ENCODE data around the gene KRT77. TPM values are rescaled to one million over a fixed set of nuclear protein-coding genes. Genes with fewer than 3 reads are reported as not detected.

Gene KRT77
- polyA plus RNA-seq, 3 donors from 2014 or later, result not detected

GRCh38 chr12:52696588-52696987, 6.7 kb downstream of the KRT77 start:
- Mint-ChIP-seq H3K27me3 (ENCODE audit: low read depth in 3 of 3) (peaks cover 8 to 11% (median 10%) of the 10 kb centered on the region in 3 donors), H3K27ac (no peak overlapping the region), H3K36me3 (no peaks in the 10 kb centered on the region), H3K4me1 (peaks cover 2 to 3% of the 10 kb centered on the region in 2 donors), H3K4me3 (no peak overlapping the region), H3K9me3 (no peaks in the 10 kb centered on the region)
- no peak for DNase-seq

DNA sequence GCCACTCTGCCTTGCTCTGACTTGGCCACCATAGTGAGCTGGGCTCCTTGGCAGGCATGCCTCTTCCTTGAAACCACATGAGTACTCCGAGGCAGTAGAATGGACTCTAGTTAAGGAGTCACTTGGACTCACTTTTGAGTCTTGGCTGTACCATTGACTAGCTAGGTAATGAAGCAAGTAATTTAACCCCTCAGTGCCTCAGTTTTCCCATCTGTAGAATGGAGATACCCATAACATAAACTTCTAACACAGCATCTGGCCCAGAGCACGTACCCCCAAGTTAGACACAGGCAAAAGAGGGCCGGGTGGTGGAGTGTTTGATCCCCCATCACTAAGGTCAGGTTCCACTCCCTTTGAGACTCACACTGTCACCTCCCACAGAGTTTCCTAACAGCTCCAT, 8.3 kb downstream of the KRT77 start:
- H3K4me1 Mint-ChIP-seq, result peaks cover 17 to 18% of the 10 kb centered on the region in 2 donors
- no peak overlapping the region for H3K4me3 Mint-ChIP-seq
- H3K9me3 Mint-ChIP-seq, result no peaks in the 10 kb centered on the region
- no peak for DNase-seq
- H3K27ac Mint-ChIP-seq, result peak overlapping the region in 2 of 6 donors; percentile 31 to 54
- no peaks in the 10 kb centered on the region for H3K36me3 Mint-ChIP-seq
- H3K27me3 Mint-ChIP-seq (ENCODE audit: low read depth in 3 of 3), result peaks cover 6 to 13% (median 10%) of the 10 kb centered on the region in 3 donors

GRCh38 chr12:52694151-52694550, 9.2 kb downstream of the KRT77 start:
- Mint-ChIP-seq H3K27ac (no peak overlapping the region), H3K4me3 (no peak overlapping the region), H3K9me3 (no peaks in the 10 kb centered on the region), H3K36me3 (no peaks in the 10 kb centered on the region), H3K27me3 (ENCODE audit: low read depth in 3 of 3) (peaks cover 4 to 15% (median 10%) of the 10 kb centered on the region in 3 donors), H3K4me1 (peaks cover 17 to 27% of the 10 kb centered on the region in 2 donors)
- DNase-seq, result no peak

DNA sequence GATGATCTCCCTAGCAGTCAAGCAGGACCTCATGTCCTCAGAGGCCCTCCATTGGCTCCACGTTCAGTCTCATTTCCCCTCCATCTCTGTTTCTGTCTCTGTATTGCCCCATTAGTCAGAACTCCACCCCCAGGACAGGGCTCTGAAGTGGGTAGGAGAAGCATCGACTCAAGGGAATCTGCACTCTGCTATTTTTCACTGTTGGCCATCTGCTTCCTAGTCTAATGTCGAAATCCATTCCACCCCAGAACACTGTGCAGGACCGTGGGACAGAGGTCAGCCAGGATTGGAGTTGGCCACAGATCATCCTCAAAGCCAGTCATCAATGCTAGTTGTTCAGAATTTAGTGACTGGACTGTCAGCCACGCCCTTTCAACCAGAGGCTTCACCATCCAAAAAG, 10.1 kb downstream of the KRT77 start:
- H3K27me3 Mint-ChIP-seq (ENCODE audit: low read depth in 3 of 3), result peaks cover 6 to 15% (median 10%) of the 10 kb centered on the region in 3 donors
- H3K27ac Mint-ChIP-seq, result peak overlapping the region in 1 of 6 donors; percentile 12
- peak overlapping the region in 2 of 5 donors; percentile 5 to 49 for H3K4me3 Mint-ChIP-seq
- H3K4me1 Mint-ChIP-seq, result peaks cover 23 to 28% of the 10 kb centered on the region in 2 donors
- DNase-seq, result no peak
- H3K36me3 Mint-ChIP-seq, result no peaks in the 10 kb centered on the region
- no peaks in the 10 kb centered on the region for H3K9me3 Mint-ChIP-seq

DNA sequence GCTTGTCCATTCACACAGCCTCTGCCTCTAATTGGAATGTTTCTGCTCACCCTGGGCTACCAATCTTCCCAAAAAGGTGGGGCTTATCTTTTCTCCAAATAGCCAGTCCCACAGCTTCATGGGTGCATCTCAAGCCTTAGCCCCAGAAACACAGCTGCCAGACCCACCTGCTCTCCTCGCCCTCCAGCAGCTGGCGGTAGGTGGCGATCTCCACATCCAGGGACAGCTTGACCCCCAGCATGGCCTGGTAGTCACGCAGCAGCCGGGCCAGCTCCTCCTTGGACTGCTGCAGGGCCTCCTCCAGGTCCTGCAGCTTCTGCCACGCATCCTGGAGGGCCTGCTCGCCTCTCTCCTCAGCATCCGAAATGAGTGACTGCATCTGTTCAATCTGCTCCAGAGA, 11.1 kb downstream of the KRT77 start:
- Mint-ChIP-seq H3K36me3 (no peaks in the 10 kb centered on the region), H3K9me3 (no peaks in the 10 kb centered on the region), H3K27ac (no peak overlapping the region), H3K4me3 (peak overlapping the region in 4 of 5 donors; percentile 4 to 55 (median 40)), H3K4me1 (peaks cover 33 to 38% of the 10 kb centered on the region in 2 donors), H3K27me3 (ENCODE audit: low read depth in 3 of 3) (peaks cover 5 to 15% (median 10%) of the 10 kb centered on the region in 3 donors)
- no peak for DNase-seq

- H3K36me3 Mint-ChIP-seq, result no peaks in the 10 kb centered on the region
- H3K4me1 Mint-ChIP-seq, result peaks cover 38 to 42% of the 10 kb centered on the region in 2 donors
- no peak for DNase-seq
- no peaks in the 10 kb centered on the region for H3K9me3 Mint-ChIP-seq
- peak overlapping the region in 5 of 6 donors; percentile 15 to 80 (median 76) for H3K27ac Mint-ChIP-seq
- peaks cover 5 to 15% (median 10%) of the 10 kb centered on the region in 3 donors for H3K27me3 Mint-ChIP-seq (ENCODE audit: low read depth in 3 of 3)
- H3K4me3 Mint-ChIP-seq, result peak overlapping the region; percentile 55 to 92 (median 83)
These were observed 11.5 kb downstream of the KRT77 start for GRCh38 chr12:52691841-52692150.

GRCh38 chr12:52691076-52691840, 12.1 kb downstream of the KRT77 start:
- Mint-ChIP-seq H3K27me3 (ENCODE audit: low read depth in 3 of 3) (peaks cover 5 to 18% (median 10%) of the 10 kb centered on the region in 3 donors), H3K4me3 (peak overlapping the region; percentile 82 to 92 (median 83)), H3K27ac (peak overlapping the region in 5 of 6 donors; percentile 57 to 91 (median 76)), H3K4me1 (peaks cover 40 to 46% of the 10 kb centered on the region in 2 donors), H3K9me3 (no peaks in the 10 kb centered on the region), H3K36me3 (no peaks in the 10 kb centered on the region)
- peak; percentile 59 to 64 (median 63) for DNase-seq

GRCh38 chr12:52690351-52691075, 12.8 kb downstream of the KRT77 start:
- Mint-ChIP-seq H3K9me3 (no peaks in the 10 kb centered on the region), H3K36me3 (no peaks in the 10 kb centered on the region), H3K4me3 (peak overlapping the region; percentile 82 to 92 (median 83)), H3K27ac (peak overlapping the region in 5 of 6 donors; percentile 57 to 91 (median 76)), H3K27me3 (ENCODE audit: low read depth in 3 of 3) (peaks cover 5 to 13% (median 10%) of the 10 kb centered on the region in 3 donors), H3K4me1 (peaks cover 40 to 46% of the 10 kb centered on the region in 2 donors)
- DNase-seq, result no peak

GRCh38 chr12:52689936-52690335, 13.4 kb downstream of the KRT77 start:
- Mint-ChIP-seq H3K27ac (peak overlapping the region in 4 of 6 donors; percentile 32 to 91 (median 76)), H3K36me3 (no peaks in the 10 kb centered on the region), H3K27me3 (ENCODE audit: low read depth in 3 of 3) (peaks cover 5 to 13% (median 10%) of the 10 kb centered on the region in 3 donors), H3K4me3 (peak overlapping the region; percentile 31 to 87 (median 56)), H3K9me3 (no peaks in the 10 kb centered on the region), H3K4me1 (peaks cover 40 to 46% of the 10 kb centered on the region in 2 donors)
- no peak for DNase-seq

- DNase-seq, result no peak
- peaks cover 40 to 46% of the 10 kb centered on the region in 2 donors for H3K4me1 Mint-ChIP-seq
- H3K36me3 Mint-ChIP-seq, result no peaks in the 10 kb centered on the region
- H3K27ac Mint-ChIP-seq, result peak overlapping the region in 2 of 6 donors; percentile 65 to 76
- H3K27me3 Mint-ChIP-seq (ENCODE audit: low read depth in 3 of 3), result peaks cover 5 to 13% (median 13%) of the 10 kb centered on the region in 3 donors
- H3K4me3 Mint-ChIP-seq, result peak overlapping the region in 1 of 5 donors; percentile 56
- H3K9me3 Mint-ChIP-seq, result no peaks in the 10 kb centered on the region
These were observed 14.1 kb downstream of the KRT77 start for GRCh38 chr12:52689239-52689638.

DNA sequence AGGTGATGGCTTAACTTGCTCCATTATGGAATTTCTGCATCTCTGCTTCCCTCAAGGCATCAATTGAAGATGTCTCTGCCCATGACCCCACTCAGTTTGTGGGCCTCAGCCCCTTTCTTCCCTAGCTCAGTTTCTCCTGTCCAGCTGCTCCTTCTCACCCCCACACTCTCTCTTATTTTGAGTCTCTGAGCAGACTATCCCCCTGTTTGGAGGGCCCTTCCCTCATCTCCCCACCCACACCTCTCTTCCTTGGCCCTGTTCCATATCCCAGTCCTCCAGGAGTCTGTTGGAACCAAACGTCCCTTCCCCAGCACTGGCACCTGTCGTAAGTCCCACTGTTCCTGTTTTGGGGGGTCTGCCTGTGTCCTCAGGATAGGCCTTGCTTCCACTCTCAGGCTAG, 14.8 kb downstream of the KRT77 start:
- peak overlapping the region in 4 of 6 donors; percentile 13 to 76 (median 68) for H3K27ac Mint-ChIP-seq

GRCh38 chr12:52687497-52688385, 15.6 kb downstream of the KRT77 start:
- Mint-ChIP-seq H3K4me1 (peaks cover 40 to 46% of the 10 kb centered on the region in 2 donors), H3K4me3 (peak overlapping the region in 4 of 5 donors; percentile 44 to 69 (median 58)), H3K36me3 (no peaks in the 10 kb centered on the region), H3K9me3 (no peaks in the 10 kb centered on the region), H3K27me3 (ENCODE audit: low read depth in 3 of 3) (peaks cover 9 to 16% (median 11%) of the 10 kb centered on the region in 3 donors), H3K27ac (peak overlapping the region; percentile 3 to 76 (median 34))
- peak; percentile 22 to 39 (median 35) for DNase-seq

More for the DNA sequence above, 14.8 kb downstream of the KRT77 start:
- no peak for DNase-seq
- Mint-ChIP-seq H3K9me3 (no peaks in the 10 kb centered on the region), H3K4me3 (peak overlapping the region in 1 of 5 donors; percentile 40), H3K27me3 (ENCODE audit: low read depth in 3 of 3) (peaks cover 7 to 16% (median 11%) of the 10 kb centered on the region in 3 donors), H3K4me1 (peaks cover 40 to 46% of the 10 kb centered on the region in 2 donors), H3K36me3 (no peaks in the 10 kb centered on the region)
